Measurements from ENCODE around the gene SEMA3G. TPM values are rescaled to one million over a fixed set of nuclear protein-coding genes. Genes with fewer than 3 reads are reported as not detected.

SEMA3G gene
- polyA plus RNA-seq, 1 donor (not counting 4 experiments of a cell fraction or from before 2014, with no cell fraction given) = 0.07 TPM

DNA sequence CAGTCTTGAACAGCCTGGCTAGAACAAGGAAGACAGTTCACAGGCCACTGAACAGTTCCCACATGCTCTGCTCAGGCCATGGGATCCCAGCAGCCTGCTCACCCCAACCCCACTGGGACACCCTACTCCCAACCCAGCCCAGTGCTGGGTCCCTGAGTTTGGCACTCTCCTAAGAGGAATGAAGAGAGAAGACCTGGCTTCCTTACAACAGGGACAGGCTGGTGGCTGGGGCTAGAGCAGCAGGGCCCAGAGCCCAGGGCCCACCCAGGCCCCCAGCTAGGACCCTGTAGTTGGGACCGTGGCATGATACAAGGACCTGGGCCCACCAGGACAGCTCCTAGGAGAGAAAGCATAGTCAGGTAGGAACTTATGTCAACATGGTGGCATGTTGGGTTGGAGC is 43.4 kb downstream of the SEMA3G start:
- Histone ChIP-seq H3K9me3 (ENCODE audit: control insufficient read depth, low read depth, low read length) (no peaks in the 10 kb centered on the region), H3K79me2 (ENCODE audit: control insufficient read depth, insufficient read depth, low read length) (peaks cover 8% of the 10 kb centered on the region), H3K4me2 (ENCODE audit: control insufficient read depth, extremely low read depth, insufficient read depth, low read depth, low read length) (no peak overlapping the region), H4K20me1 (ENCODE audit: control insufficient read depth, extremely low read depth, insufficient read depth, low read length) (no peaks in the 10 kb centered on the region), H3K27ac (ENCODE audit: control insufficient read depth, insufficient read depth, low read length) (no peak overlapping the region), H3K4me1 (ENCODE audit: control insufficient read depth, extremely low read depth, insufficient read depth, low read length) (peaks cover 34% of the 10 kb centered on the region), H2AFZ (ENCODE audit: control insufficient read depth, low read length) (no peak overlapping the region), H3K36me3 (ENCODE audit: control insufficient read depth in 2 of 2, extremely low read depth in 1 of 2, insufficient read depth in 2 of 2, low read length in 2 of 2) (peaks cover 33 to 53% of the 10 kb centered on the region in 2 experiments), H3K9ac (ENCODE audit: control insufficient read depth, extremely low read depth, insufficient read depth, low read length) (no peak overlapping the region), H3K4me3 (ENCODE audit: control insufficient read depth in 2 of 3, extremely low read depth in 1 of 3, insufficient read depth in 2 of 3, low read depth in 1 of 3, low read length in 3 of 3) (no peak overlapping the region), H3K27me3 (ENCODE audit: control insufficient read depth, extremely low read depth, insufficient read depth, low read length) (no peaks in the 10 kb centered on the region), H3K9me1 (ENCODE audit: control insufficient read depth, extremely low read depth, insufficient read depth, low read length) (peaks cover 3% of the 10 kb centered on the region)
- DNase-seq (ENCODE audit: low read depth, low spot score) (no peak), FAIRE-seq (no peak)
- dilution Hi-C loops (cut with MboI; ENCODE audit: extremely low pct_ligation_motif_present, low sequenced_read_pairs) = no loop called here
- TF ChIP-seq, protein P1, sequence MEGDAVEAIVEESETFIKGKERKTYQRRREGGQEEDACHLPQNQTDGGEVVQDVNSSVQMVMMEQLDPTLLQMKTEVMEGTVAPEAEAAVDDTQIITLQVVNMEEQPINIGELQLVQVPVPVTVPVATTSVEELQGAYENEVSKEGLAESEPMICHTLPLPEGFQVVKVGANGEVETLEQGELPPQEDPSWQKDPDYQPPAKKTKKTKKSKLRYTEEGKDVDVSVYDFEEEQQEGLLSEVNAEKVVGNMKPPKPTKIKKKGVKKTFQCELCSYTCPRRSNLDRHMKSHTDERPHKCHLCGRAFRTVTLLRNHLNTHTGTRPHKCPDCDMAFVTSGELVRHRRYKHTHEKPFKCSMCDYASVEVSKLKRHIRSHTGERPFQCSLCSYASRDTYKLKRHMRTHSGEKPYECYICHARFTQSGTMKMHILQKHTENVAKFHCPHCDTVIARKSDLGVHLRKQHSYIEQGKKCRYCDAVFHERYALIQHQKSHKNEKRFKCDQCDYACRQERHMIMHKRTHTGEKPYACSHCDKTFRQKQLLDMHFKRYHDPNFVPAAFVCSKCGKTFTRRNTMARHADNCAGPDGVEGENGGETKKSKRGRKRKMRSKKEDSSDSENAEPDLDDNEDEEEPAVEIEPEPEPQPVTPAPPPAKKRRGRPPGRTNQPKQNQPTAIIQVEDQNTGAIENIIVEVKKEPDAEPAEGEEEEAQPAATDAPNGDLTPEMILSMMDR (optimal IDR thresholded peaks at IDR 0.05 in 1 of 3, IDR thresholded peaks at IDR 0.05 in 1 of 3, conservative IDR thresholded peaks at IDR 0.05 in 1 of 3; ENCODE audit: extremely low read depth in 1 of 3, insufficient read depth in 2 of 3, low read length in 3 of 3) = no peak
- TF ChIP-seq EZH2 (IDR thresholded peaks at IDR 0.05; ENCODE audit: low read length) = no peak

DNA sequence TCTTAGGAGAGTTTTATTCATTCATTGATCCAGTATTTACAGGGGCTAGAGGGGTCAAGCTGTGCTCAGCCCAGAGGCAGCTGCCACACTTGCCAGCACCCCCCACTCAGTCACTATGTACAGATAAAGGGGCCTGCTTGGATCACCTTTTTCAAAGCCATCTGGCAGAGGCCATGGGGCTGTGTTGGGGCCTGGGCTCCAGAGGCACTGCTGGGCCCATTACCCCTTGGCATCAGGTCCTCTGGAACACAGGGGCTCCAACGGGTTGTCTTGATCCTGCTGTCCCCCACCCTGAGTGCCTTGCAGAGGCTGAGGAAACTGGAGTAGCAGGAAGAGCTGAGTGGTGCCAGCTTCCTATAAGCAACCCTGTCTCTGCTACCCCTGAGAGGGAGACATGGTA is 43.9 kb downstream of the SEMA3G start:
- FAIRE-seq = no peak
- dilution Hi-C loops (cut with MboI; ENCODE audit: extremely low pct_ligation_motif_present, low sequenced_read_pairs) = no loop called here
- Histone ChIP-seq H3K4me1 (ENCODE audit: control insufficient read depth, extremely low read depth, insufficient read depth, low read length) (peaks cover 30% of the 10 kb centered on the region), H3K9me3 (ENCODE audit: control insufficient read depth, low read depth, low read length) (no peaks in the 10 kb centered on the region), H2AFZ (ENCODE audit: control insufficient read depth, low read length) (no peak overlapping the region), H3K9ac (ENCODE audit: control insufficient read depth, extremely low read depth, insufficient read depth, low read length) (no peak overlapping the region), H3K27ac (ENCODE audit: control insufficient read depth, insufficient read depth, low read length) (no peak overlapping the region), H3K36me3 (ENCODE audit: control insufficient read depth in 2 of 2, extremely low read depth in 1 of 2, insufficient read depth in 2 of 2, low read length in 2 of 2) (peaks cover 33 to 53% of the 10 kb centered on the region in 2 experiments), H4K20me1 (ENCODE audit: control insufficient read depth, extremely low read depth, insufficient read depth, low read length) (no peaks in the 10 kb centered on the region), H3K79me2 (ENCODE audit: control insufficient read depth, insufficient read depth, low read length) (peaks cover 8% of the 10 kb centered on the region), H3K4me3 (ENCODE audit: control insufficient read depth in 2 of 3, extremely low read depth in 1 of 3, insufficient read depth in 2 of 3, low read depth in 1 of 3, low read length in 3 of 3) (no peak overlapping the region), H3K9me1 (ENCODE audit: control insufficient read depth, extremely low read depth, insufficient read depth, low read length) (peaks cover 3% of the 10 kb centered on the region), H3K27me3 (ENCODE audit: control insufficient read depth, extremely low read depth, insufficient read depth, low read length) (no peaks in the 10 kb centered on the region), H3K4me2 (ENCODE audit: control insufficient read depth, extremely low read depth, insufficient read depth, low read depth, low read length) (no peak overlapping the region)
- no peak for TF ChIP-seq EZH2 (IDR thresholded peaks at IDR 0.05; ENCODE audit: low read length)
- TF ChIP-seq, protein P1 (optimal IDR thresholded peaks at IDR 0.05 in 1 of 3, IDR thresholded peaks at IDR 0.05 in 1 of 3, conservative IDR thresholded peaks at IDR 0.05 in 1 of 3; ENCODE audit: extremely low read depth in 1 of 3, insufficient read depth in 2 of 3, low read length in 3 of 3) = no peak
- no peak for DNase-seq (ENCODE audit: low read depth, low spot score)
